Right atrium auricular region (tissue), 2 donors: ENCODE results near the gene PLA2G4B. TPM values are rescaled to one million over a fixed set of nuclear protein-coding genes. Genes with fewer than 3 reads are reported as not detected.
A peak's percentile ranks its signal among the peaks of the same experiment; 100 is the strongest.

ENCODE experiments used
- DNase-seq: peaks from one replicate; pipeline ENCODE4 v3.0.0-alpha.2; 2019; ENCODE audit warnings: low spot score
- H3K27ac ChIP-seq, 2 donors: fragments of 200-600 bp; sonication (generic); 1 replicate in 1 of 2; 2 replicates in 1 of 2; pipeline ENCODE4 v1.5.1; 2016 to 2019
- H3K27me3 ChIP-seq, 2 donors: fragments of 200-600 bp; sonication (generic); one replicate each; pipeline versions ENCODE4 v1.5.1 to v1.6.0; 2017 to 2019
- H3K36me3 ChIP-seq: fragments of 200-600 bp; sonication (generic); one replicate; pipeline ENCODE4 v1.5.1; 2016
- H3K4me1 ChIP-seq, 2 donors: fragments of 200-600 bp; sonication (generic); one replicate each; pipeline versions ENCODE4 v1.5.1 to v1.6.0; 2017 to 2019
- H3K4me3 ChIP-seq, 2 donors: fragments of 200-600 bp; sonication (generic); 1 replicate in 1 of 2; 2 replicates in 1 of 2; pipeline ENCODE4 v1.5.1; 2017 to 2019; ENCODE audit warnings: mild to moderate bottlenecking in 1 of 2, moderate library complexity in 1 of 2
- H3K9me3 ChIP-seq, 2 donors: fragments of 200-600 bp; sonication (generic); one replicate each; pipeline ENCODE4 v1.5.1; 2019
- total RNA-seq, 2 donors: library from RNA; depleted of rRNA; stranded (reverse); fragments of >200 nt; gene quantifications; one replicate each; pipeline ENCODE4 v1.1.0, GENCODE V29; 2016
- TF ChIP-seq, protein P1 (sequence below), 2 donors: fragments of 200-600 bp; sonication (generic); IDR thresholded peaks; one replicate each; pipeline ENCODE4 v1.5.1; 2019; ENCODE audit warnings: antibody characterized with exemption in 2 of 2

Gene PLA2G4B
- total RNA-seq, 2 donors from 2014 or later = 1.3 to 1.4 TPM

DNA sequence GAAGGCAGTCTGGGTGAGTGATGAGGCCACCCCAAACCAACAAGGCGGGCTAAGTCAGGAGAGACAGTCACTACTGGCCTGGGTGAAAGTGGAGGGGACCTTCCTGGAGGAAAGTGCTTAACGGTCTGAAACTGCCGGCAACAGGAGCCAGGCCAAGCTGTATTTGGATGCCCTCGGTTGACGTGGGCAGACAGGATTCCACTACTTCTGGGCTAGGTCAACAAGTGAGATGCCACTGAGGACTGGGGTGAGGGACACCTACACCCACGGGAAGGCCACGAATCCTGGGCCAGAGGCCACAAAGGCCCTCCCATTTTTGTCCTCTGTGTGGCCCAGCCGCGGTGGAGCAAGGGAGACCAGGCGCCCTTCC lies 42.9 kb downstream of the PLA2G4B start:
- Histone ChIP-seq H3K36me3 (no peaks in the 10 kb centered on the region), H3K27me3 (no peaks in the 10 kb centered on the region), H3K27ac (peak overlapping the region; percentile 35 to 59), H3K4me3 (peak overlapping the region in 1 of 2 donors; percentile 38), H3K4me1 (peaks cover 0 to 25% of the 10 kb centered on the region in 2 donors), H3K9me3 (no peaks in the 10 kb centered on the region)
- TF ChIP-seq, protein P1, sequence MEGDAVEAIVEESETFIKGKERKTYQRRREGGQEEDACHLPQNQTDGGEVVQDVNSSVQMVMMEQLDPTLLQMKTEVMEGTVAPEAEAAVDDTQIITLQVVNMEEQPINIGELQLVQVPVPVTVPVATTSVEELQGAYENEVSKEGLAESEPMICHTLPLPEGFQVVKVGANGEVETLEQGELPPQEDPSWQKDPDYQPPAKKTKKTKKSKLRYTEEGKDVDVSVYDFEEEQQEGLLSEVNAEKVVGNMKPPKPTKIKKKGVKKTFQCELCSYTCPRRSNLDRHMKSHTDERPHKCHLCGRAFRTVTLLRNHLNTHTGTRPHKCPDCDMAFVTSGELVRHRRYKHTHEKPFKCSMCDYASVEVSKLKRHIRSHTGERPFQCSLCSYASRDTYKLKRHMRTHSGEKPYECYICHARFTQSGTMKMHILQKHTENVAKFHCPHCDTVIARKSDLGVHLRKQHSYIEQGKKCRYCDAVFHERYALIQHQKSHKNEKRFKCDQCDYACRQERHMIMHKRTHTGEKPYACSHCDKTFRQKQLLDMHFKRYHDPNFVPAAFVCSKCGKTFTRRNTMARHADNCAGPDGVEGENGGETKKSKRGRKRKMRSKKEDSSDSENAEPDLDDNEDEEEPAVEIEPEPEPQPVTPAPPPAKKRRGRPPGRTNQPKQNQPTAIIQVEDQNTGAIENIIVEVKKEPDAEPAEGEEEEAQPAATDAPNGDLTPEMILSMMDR (IDR thresholded peaks at IDR 0.05) = no peak
- no peak for DNase-seq

DNA sequence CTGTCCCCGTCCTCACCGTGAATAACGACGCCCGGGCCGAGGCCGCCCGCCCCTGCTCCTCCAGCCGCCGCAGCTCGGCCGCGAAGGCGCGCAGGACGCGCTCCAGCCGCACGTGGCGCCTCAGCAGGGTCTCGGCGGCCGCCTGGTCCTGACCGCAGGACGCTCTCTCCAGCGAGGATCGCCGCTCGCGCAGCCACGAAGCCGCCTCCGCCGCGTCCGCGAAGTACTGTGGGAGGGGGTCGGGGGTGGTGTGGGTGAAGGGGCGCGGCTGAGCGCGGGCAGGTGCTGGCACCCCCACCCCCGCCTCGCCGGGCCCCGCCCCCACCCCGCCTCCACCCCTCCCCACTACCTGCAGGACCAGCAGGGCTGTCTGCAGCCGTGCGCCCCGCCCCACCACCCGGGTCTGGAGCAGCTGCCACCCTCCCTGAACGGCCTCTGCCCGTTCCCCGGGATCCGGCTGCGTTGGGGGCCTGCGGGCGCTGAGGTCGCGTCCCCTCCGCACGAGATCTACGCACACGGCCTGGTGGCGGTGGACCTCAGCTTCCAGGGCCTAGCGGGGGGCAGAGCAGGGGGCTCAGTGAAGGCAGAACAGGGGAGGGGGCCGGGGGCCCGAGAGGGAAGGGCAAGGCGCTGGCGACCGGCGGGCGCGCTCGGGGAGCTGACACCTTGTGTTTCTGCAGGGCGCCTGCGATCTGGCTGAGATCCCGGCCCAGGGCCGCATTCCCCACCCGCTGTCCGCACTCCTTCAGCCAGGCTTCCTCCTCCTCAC lies 43.5 kb downstream of the PLA2G4B start:
- no peaks in the 10 kb centered on the region for H3K9me3 ChIP-seq
- H3K4me3 ChIP-seq = peak overlapping the region; percentile 18 to 38
- TF ChIP-seq, protein P1 (IDR thresholded peaks at IDR 0.05) = no peak
- no peaks in the 10 kb centered on the region for H3K27me3 ChIP-seq
- no peaks in the 10 kb centered on the region for H3K36me3 ChIP-seq
- peak overlapping the region; percentile 35 to 59 for H3K27ac ChIP-seq
- DNase-seq = no peak
- peaks cover 0 to 25% of the 10 kb centered on the region in 2 donors for H3K4me1 ChIP-seq

DNA sequence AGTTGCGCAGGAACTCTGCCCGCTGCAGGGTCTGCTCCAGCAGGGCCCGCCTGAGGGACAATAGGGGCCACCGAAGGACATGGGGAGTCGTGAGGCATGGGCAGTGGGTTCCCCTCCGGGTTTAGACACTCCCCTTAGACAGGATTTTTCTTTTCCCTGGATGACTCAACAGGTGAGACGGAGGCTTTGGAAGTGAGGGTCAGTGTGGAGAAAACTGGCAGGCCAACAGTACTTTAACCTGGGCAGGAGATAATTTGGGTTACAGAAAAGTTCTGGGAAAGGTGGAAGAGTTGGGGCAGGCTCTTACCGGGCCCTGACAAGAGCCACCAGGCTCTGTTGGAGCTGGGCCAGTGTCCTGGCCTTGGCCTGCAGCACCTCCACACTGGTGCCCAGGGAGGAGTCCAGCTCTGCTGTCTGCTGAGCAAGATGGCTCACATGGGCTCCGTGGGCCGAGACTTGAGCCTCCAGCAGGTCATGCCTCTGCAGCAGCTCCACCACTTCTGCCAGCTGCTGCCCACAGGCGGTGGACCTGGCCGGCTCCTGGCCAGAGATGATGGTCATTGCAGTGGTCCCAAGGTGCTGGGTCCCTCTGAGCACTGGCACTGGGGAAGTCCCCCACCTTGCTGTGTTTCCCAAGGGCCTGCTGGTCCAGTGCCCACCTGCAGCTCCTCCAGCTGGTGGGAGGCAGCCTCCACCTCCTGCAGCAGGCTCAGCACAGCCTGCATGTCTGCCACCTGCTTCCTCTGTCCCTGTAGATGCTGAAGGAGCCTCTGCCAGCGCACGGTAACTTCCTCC lies 44.2 kb downstream of the PLA2G4B start:
- Histone ChIP-seq H3K4me1 (peaks cover 0 to 22% of the 10 kb centered on the region in 2 donors), H3K36me3 (no peaks in the 10 kb centered on the region), H3K4me3 (peak overlapping the region in 1 of 2 donors; percentile 38), H3K27ac (peak overlapping the region in 1 of 2 donors; percentile 35), H3K9me3 (no peaks in the 10 kb centered on the region), H3K27me3 (no peaks in the 10 kb centered on the region)
- TF ChIP-seq, protein P1 (IDR thresholded peaks at IDR 0.05) = no peak
- no peak for DNase-seq

DNA sequence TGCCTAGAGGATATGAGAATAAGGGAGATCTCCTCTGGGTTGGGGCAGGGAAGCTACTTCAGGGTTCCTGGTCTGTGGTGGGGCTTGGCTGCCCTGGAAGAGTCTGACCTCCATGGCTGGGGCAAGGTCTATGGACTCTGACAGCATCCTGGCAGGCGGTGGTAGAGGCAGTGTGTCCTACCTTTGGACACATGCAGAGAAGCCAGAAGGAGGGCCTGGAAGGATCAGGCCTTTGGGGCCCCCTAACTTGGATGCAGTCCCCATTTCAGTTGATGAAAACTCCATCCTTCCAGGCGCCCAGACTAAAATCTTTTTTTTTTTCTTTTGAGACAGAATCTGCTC lies 44.8 kb downstream of the PLA2G4B start:
- no peak overlapping the region for H3K27ac ChIP-seq
- TF ChIP-seq, protein P1 (IDR thresholded peaks at IDR 0.05) = no peak
- no peak for DNase-seq

DNA sequence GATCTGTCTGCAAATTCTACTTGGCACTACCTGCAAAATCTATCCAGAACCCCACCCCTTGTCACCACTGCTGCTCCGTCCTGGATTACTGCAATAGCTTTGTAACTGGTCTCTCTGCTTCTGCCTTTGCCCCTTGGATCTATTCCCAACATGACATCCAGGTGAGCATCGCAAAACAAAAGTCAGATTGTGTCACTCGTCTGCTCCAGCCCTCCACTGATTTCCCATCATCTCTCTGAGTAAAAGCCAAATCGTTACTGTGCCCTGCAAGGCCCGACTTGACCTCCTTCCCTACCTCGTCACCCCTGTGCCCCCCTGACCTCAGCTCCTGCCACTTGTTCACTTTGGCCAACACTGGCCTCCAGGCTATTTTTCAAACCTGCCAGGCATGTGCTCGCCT lies 45.8 kb downstream of the PLA2G4B start:
- no peaks in the 10 kb centered on the region for H3K36me3 ChIP-seq
- H3K4me1 ChIP-seq = peaks cover 0 to 18% of the 10 kb centered on the region in 2 donors
- TF ChIP-seq, protein P1 (IDR thresholded peaks at IDR 0.05) = no peak
- no peaks in the 10 kb centered on the region for H3K9me3 ChIP-seq
- no peak overlapping the region for H3K27ac ChIP-seq
- DNase-seq = no peak
- H3K4me3 ChIP-seq = no peak overlapping the region
- H3K27me3 ChIP-seq = no peaks in the 10 kb centered on the region

More for the DNA sequence above, 44.8 kb downstream of the PLA2G4B start:
- no peaks in the 10 kb centered on the region for H3K36me3 ChIP-seq
- H3K4me3 ChIP-seq = no peak overlapping the region
- no peaks in the 10 kb centered on the region for H3K9me3 ChIP-seq
- H3K4me1 ChIP-seq = peaks cover 0 to 18% of the 10 kb centered on the region in 2 donors
- H3K27me3 ChIP-seq = no peaks in the 10 kb centered on the region
